ENCODE results near the gene KRTAP5-4. TPM values are rescaled to one million over a fixed set of nuclear protein-coding genes. Genes with fewer than 3 reads are reported as not detected.
A peak's percentile ranks its signal among the peaks of the same experiment; 100 is the strongest.

The KRTAP5-4 gene
- polyA plus RNA-seq, 1 donor: not detected

GRCh38 chr11:1572197-1573076 is 49.5 kb downstream of the KRTAP5-4 start, which contains the start of gene DUSP8:
Gene DUSP8 (minus strand): TSS chr11:1572271. CDS start chr11:1565826, 6,445 bp downstream.
- DNase-seq: peak; percentile 95
- no CpG with 5 or more reads among the region's 124 CpGs for WGBS (ENCODE audit: insufficient coverage, low lambda C conversion rate)
- peaks cover 16% of the 10 kb centered on the region for H3K27me3 ChIP-seq (ENCODE audit: control insufficient read depth, insufficient read depth, low read length)
- H3K36me3 ChIP-seq (ENCODE audit: control insufficient read depth, insufficient read depth, low read length): no peaks in the 10 kb centered on the region
- H3K4me3 ChIP-seq (ENCODE audit: low read length): peak within 1 kb of the TSS; percentile 73
- peak within 1 kb of the TSS; percentile 86 for H3K27ac ChIP-seq (ENCODE audit: low read length)
- H3K4me1 ChIP-seq (ENCODE audit: control insufficient read depth, insufficient read depth, low read length): peaks cover 50% of the 10 kb centered on the region
- no peaks in the 10 kb centered on the region for H3K9me3 ChIP-seq (ENCODE audit: control insufficient read depth, low read depth, low read length)

GRCh38 chr11:1571760-1572196 is 50.2 kb downstream of the KRTAP5-4 start:
- no peaks in the 10 kb centered on the region for H3K9me3 ChIP-seq (ENCODE audit: control insufficient read depth, low read depth, low read length)
- H3K36me3 ChIP-seq (ENCODE audit: control insufficient read depth, insufficient read depth, low read length): no peaks in the 10 kb centered on the region
- peaks cover 56% of the 10 kb centered on the region for H3K4me1 ChIP-seq (ENCODE audit: control insufficient read depth, insufficient read depth, low read length)
- H3K27ac ChIP-seq (ENCODE audit: low read length): no peak overlapping the region
- WGBS (ENCODE audit: insufficient coverage, low lambda C conversion rate): no CpG with 5 or more reads among the region's 91 CpGs
- H3K27me3 ChIP-seq (ENCODE audit: control insufficient read depth, insufficient read depth, low read length): peaks cover 16% of the 10 kb centered on the region
- H3K4me3 ChIP-seq (ENCODE audit: low read length): peak overlapping the region; percentile 73
- no peak for DNase-seq

Other genes starting within 250 kb of the KRTAP5-4 start
- 14.7 TPM for gene BRSK2, start 232.2 kb downstream of the KRTAP5-4 start, polyA plus RNA-seq
- 27.2 TPM for gene MOB2, start 135.4 kb downstream of the KRTAP5-4 start, polyA plus RNA-seq
- gene DUSP8, start 49.9 kb downstream of the KRTAP5-4 start, polyA plus RNA-seq: 16.9 TPM
- gene KRTAP5-1, start 36.9 kb downstream of the KRTAP5-4 start, polyA plus RNA-seq: 3.0 TPM
- gene KRTAP5-2, start 23.8 kb downstream of the KRTAP5-4 start, polyA plus RNA-seq: 0.42 TPM
- not detected for gene KRTAP5-3, start 13.7 kb downstream of the KRTAP5-4 start, polyA plus RNA-seq
- gene KRTAP5-5, start 7.6 kb upstream of the KRTAP5-4 start, polyA plus RNA-seq: 0.18 TPM
- not detected for gene KRTAP5-6, start 75.1 kb upstream of the KRTAP5-4 start, polyA plus RNA-seq
- 0.67 TPM for gene IFITM10, start 128.5 kb upstream of the KRTAP5-4 start, polyA plus RNA-seq
- gene CTSD, start 141.8 kb upstream of the KRTAP5-4 start, polyA plus RNA-seq: 341 TPM
- 2.7 TPM for gene SYT8, start 212.9 kb upstream of the KRTAP5-4 start, polyA plus RNA-seq
- gene TNNI2, start 216.8 kb upstream of the KRTAP5-4 start, polyA plus RNA-seq: 5.2 TPM
- gene LSP1, start 230.9 kb upstream of the KRTAP5-4 start, polyA plus RNA-seq: 20.5 TPM

All from large intestine (tissue), 3 donors.